Measurements from ENCODE around the gene TSPAN31. TPM values are rescaled to one million over a fixed set of nuclear protein-coding genes. Genes with fewer than 3 reads are reported as not detected.

TSPAN31 gene
- total RNA-seq, 4 donors from 2014 or later = 25.5 to 58.9 (median 32.2) TPM

DNA sequence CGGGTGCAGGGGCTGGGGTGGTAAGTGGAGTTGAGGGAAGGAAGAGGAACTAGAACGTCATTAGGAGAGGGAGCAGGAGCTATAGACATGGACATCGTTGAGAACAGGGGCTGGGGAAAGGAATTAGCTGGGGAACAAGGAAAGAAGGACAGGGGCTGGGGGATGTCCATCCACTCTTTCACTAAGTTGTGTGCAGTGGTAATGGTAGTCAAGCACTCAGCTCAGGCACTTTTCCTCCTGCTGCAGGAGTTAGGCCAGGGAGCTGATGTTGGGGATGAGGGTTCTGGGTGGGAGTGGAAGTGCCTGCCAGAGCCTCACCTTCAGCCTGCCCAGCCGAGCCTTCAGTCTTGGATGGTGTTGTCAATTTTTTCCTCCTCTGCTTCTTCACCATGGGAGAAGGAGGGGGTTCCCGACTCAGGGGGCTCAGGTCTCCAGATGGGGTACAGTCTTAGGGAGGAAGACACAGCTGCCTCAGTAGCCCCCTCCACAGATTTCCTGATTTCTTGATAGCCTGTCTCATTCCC is 15.5 kb upstream of the TSPAN31 start:
- TF ChIP-seq POLR2A (IDR thresholded peaks at IDR 0.05) = no peak
- TF ChIP-seq, protein P1, sequence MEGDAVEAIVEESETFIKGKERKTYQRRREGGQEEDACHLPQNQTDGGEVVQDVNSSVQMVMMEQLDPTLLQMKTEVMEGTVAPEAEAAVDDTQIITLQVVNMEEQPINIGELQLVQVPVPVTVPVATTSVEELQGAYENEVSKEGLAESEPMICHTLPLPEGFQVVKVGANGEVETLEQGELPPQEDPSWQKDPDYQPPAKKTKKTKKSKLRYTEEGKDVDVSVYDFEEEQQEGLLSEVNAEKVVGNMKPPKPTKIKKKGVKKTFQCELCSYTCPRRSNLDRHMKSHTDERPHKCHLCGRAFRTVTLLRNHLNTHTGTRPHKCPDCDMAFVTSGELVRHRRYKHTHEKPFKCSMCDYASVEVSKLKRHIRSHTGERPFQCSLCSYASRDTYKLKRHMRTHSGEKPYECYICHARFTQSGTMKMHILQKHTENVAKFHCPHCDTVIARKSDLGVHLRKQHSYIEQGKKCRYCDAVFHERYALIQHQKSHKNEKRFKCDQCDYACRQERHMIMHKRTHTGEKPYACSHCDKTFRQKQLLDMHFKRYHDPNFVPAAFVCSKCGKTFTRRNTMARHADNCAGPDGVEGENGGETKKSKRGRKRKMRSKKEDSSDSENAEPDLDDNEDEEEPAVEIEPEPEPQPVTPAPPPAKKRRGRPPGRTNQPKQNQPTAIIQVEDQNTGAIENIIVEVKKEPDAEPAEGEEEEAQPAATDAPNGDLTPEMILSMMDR (IDR thresholded peaks at IDR 0.05 in 4 of 5, conservative IDR thresholded peaks at IDR 0.05 in 1 of 5) = no peak
- Histone ChIP-seq H3K9me3 (no peaks in the 10 kb centered on the region), H3K4me1 (peaks cover 4 to 19% of the 10 kb centered on the region in 2 donors), H3K36me3 (no peaks in the 10 kb centered on the region), H3K27ac (no peak overlapping the region), H3K4me3 (no peak overlapping the region), H3K27me3 (peaks cover 34 to 40% (median 39%) of the 10 kb centered on the region in 3 donors)
- in situ Hi-C loops (cut with MboI; ENCODE audit: low sequenced_read_pairs in 4 of 4) (no loop called here), intact Hi-C loops (cut with DNase I; ENCODE audit: low total_unique reads) (no loop called here)
- DNase-seq (no peak), ATAC-seq (no peak)

DNA sequence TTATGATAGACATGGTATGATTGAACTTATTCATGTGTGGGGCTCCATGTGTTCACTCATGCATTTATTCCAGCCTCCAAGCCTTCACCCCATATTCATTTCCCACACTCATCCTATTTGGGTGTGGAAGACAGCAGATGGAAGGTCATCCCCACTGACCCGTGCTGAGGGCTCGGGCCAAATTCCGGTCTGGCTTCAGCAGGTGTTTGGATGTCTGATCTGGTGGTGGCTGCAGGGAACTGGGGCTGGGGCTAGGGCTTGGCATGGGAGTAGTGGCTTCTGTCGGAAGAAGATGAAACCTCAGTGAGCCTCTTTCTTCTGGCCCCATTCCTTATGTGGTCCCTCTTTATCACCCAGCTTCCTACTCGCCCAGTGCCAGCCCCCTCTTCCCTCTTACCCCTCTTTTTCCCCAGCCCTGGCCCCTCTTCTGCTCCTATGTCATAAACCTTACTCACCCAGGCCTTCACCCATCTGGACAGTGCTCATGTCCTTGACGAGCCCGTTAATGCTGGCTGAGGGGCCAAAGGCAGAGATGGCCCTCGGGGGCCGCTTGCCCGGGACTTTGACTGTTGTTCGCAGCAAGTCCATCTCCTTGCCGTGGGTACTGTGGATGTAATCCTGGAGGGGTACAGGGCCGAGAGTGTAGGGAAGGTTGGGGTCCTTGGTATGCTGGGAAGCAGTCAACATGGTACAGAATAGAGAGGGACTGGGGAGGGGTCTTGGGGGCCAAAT is 14.3 kb upstream of the TSPAN31 start:
- no peak for ATAC-seq
- H3K4me3 ChIP-seq = no peak overlapping the region
- in situ Hi-C loops (cut with MboI; ENCODE audit: low sequenced_read_pairs in 4 of 4) (no loop called here), intact Hi-C loops (cut with DNase I; ENCODE audit: low total_unique reads) (no loop called here)
- H3K4me1 ChIP-seq = peaks cover 4 to 21% of the 10 kb centered on the region in 2 donors
- H3K9me3 ChIP-seq = no peaks in the 10 kb centered on the region
- no peak for DNase-seq
- no peak overlapping the region for H3K27ac ChIP-seq
- no peaks in the 10 kb centered on the region for H3K36me3 ChIP-seq
- H3K27me3 ChIP-seq = peaks cover 29 to 34% (median 33%) of the 10 kb centered on the region in 3 donors
- TF ChIP-seq, protein P1 (IDR thresholded peaks at IDR 0.05 in 4 of 5, conservative IDR thresholded peaks at IDR 0.05 in 1 of 5) = no peak
- TF ChIP-seq POLR2A (IDR thresholded peaks at IDR 0.05) = no peak

DNA sequence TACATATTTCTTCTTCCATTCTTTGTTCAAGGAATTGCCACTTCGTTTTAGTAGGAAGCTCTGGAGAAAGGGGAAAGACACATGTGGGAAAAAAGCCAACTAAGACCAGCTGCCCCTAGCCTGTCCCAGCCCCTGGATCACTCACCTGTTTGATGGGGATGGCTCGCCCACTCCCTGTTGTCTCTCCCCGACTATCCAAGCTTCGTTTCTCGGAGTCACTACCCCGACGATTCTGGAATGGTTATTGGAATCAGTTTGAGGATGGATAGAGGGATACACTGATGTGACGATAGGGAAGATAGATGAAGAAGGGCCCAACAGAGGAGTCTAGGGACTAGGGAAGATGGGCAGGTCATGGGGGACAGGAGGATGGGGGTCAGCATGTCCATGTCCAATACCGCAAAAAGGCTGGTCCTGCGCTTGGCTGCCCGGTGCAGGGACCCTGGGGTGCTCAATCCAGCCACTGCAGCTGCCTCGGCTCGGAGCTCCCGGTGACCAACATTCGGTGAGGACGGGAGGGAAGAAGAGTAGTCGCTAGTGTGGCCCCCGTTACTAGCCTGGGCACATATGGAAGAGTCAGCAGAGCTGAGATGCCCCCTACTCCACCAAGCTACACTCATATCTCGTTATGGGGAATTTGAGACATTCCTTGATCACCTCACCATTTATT is 13.3 kb upstream of the TSPAN31 start:
- peaks cover 0 to 22% of the 10 kb centered on the region in 2 donors for H3K4me1 ChIP-seq
- in situ Hi-C loops (cut with MboI; ENCODE audit: low sequenced_read_pairs in 4 of 4) = no loop called here
- H3K27me3 ChIP-seq = peaks cover 33 to 36% (median 35%) of the 10 kb centered on the region in 3 donors
- H3K9me3 ChIP-seq = no peaks in the 10 kb centered on the region
- H3K36me3 ChIP-seq = no peaks in the 10 kb centered on the region
- DNase-seq (no peak), ATAC-seq (no peak)
- no peak for TF ChIP-seq POLR2A (IDR thresholded peaks at IDR 0.05)
- TF ChIP-seq, protein P1 (IDR thresholded peaks at IDR 0.05 in 4 of 5, conservative IDR thresholded peaks at IDR 0.05 in 1 of 5) = no peak
- H3K4me3 ChIP-seq = no peak overlapping the region
- intact Hi-C loops (cut with DNase I; ENCODE audit: low total_unique reads) = no loop called here
- no peak overlapping the region for H3K27ac ChIP-seq

DNA sequence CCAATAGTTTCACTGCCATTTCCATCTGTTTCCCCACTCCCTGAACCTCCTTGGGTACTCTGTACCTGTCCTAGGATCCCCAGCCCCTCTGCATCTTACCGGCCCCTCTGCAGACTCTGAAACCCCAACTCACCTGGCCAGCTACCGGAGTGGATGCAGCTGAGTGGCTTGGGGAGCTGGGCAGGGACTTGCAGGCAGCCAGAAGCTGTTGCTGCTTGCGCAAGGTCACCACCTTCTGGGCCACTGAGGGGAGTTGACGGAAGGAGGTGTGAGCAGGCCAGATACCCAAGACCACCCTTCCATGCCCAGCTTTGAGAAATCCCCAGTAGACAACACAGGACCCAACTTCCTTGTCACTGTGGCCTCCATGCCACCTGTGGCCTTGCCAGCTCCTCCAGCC is 12.6 kb upstream of the TSPAN31 start:
- no peak for TF ChIP-seq POLR2A (IDR thresholded peaks at IDR 0.05)
- TF ChIP-seq, protein P1 (IDR thresholded peaks at IDR 0.05 in 4 of 5, conservative IDR thresholded peaks at IDR 0.05 in 1 of 5) = no peak
- no peaks in the 10 kb centered on the region for H3K9me3 ChIP-seq
- peaks cover 0 to 17% of the 10 kb centered on the region in 2 donors for H3K4me1 ChIP-seq
- intact Hi-C loops (cut with DNase I; ENCODE audit: low total_unique reads) = no loop called here
- H3K4me3 ChIP-seq = no peak overlapping the region
- H3K27ac ChIP-seq = no peak overlapping the region
- in situ Hi-C loops (cut with MboI; ENCODE audit: low sequenced_read_pairs in 4 of 4) = no loop called here
- DNase-seq (no peak), ATAC-seq (no peak)
- no peaks in the 10 kb centered on the region for H3K36me3 ChIP-seq
- peaks cover 34 to 37% (median 36%) of the 10 kb centered on the region in 3 donors for H3K27me3 ChIP-seq
